GM19043 (cell line): ENCODE data around the gene ZNF664.

Experiments used
- ATAC-seq: cut with Tn5 transposase; IDR thresholded peaks from one replicate; pipeline ENCODE4 v1.9.1; 2021; ENCODE audit warnings: low read depth; ENCODE audit not compliant: unreplicated experiment

Gene ZNF664

GRCh38 chr12:123986374-123986965 lies 13.5 kb downstream of the ZNF664 start:
- no peak for ATAC-seq

- ATAC-seq = no peak
Observed at GRCh38 chr12:123987022-123987421, 14.0 kb downstream of the ZNF664 start.

GRCh38 chr12:123989168-123989567 lies 16.2 kb downstream of the ZNF664 start:
- no peak for ATAC-seq

GRCh38 chr12:123989753-123990152 lies 16.7 kb downstream of the ZNF664 start:
- ATAC-seq = no peak

GRCh38 chr12:123990511-123990910 lies 17.5 kb downstream of the ZNF664 start:
- no peak for ATAC-seq

GRCh38 chr12:123991372-123991951 lies 18.4 kb downstream of the ZNF664 start:
- no peak for ATAC-seq

GRCh38 chr12:123992118-123992825 lies 19.3 kb downstream of the ZNF664 start:
- ATAC-seq = no peak

- ATAC-seq = no peak
Observed at GRCh38 chr12:123995023-123995748, 22.2 kb downstream of the ZNF664 start.

- ATAC-seq = no peak
Observed at GRCh38 chr12:123996581-123996980, 23.6 kb downstream of the ZNF664 start.

- ATAC-seq = no peak
Observed at GRCh38 chr12:123997033-123997822, 24.2 kb downstream of the ZNF664 start.

- ATAC-seq = no peak
Observed at GRCh38 chr12:123997908-123998307, 24.9 kb downstream of the ZNF664 start.

GRCh38 chr12:123998344-123998990 lies 25.5 kb downstream of the ZNF664 start:
- no peak for ATAC-seq

GRCh38 chr12:123998991-123999359 lies 26.0 kb downstream of the ZNF664 start:
- no peak for ATAC-seq

GRCh38 chr12:124000111-124000510 lies 27.1 kb downstream of the ZNF664 start:
- no peak for ATAC-seq

GRCh38 chr12:124001343-124001742 lies 28.3 kb downstream of the ZNF664 start:
- ATAC-seq = no peak

- ATAC-seq = no peak
Observed at GRCh38 chr12:124002021-124002644, 29.1 kb downstream of the ZNF664 start.

GRCh38 chr12:124002654-124003053 lies 29.6 kb downstream of the ZNF664 start:
- ATAC-seq = no peak

GRCh38 chr12:124004233-124004875 lies 31.3 kb downstream of the ZNF664 start:
- no peak for ATAC-seq
